LNCaP clone FGC (cell line): ENCODE data around the gene PITX2.

Experiments
- DNase-seq: peaks from one replicate; pipeline ENCODE4 v3.0.0-alpha.2; 2011; ENCODE audit warnings: low read depth
- H3K4me3 ChIP-seq: 2 replicates; pipeline ENCODE4 v1.5.1; 2011; ENCODE audit warnings: mild to moderate bottlenecking, low read depth, low read length, control low read depth
- CTCF ChIP-seq: IDR thresholded peaks from 2 replicates; pipeline ENCODE4 v1.5.1; 2012; ENCODE audit warnings: mild to moderate bottlenecking; ENCODE audit not compliant: control insufficient read depth, insufficient read depth; ENCODE audit errors: extremely low read depth

Gene PITX2

GRCh38 chr4:110643096-110643495 is 20.2 kb upstream of the PITX2 start:
- no peak overlapping the region for H3K4me3 ChIP-seq
- DNase-seq = no peak
- TF ChIP-seq CTCF = no peak

GRCh38 chr4:110641218-110641617 is 18.3 kb upstream of the PITX2 start:
- no peak for TF ChIP-seq CTCF
- H3K4me3 ChIP-seq = no peak overlapping the region
- DNase-seq = no peak

GRCh38 chr4:110640576-110640975 is 17.7 kb upstream of the PITX2 start:
- no peak overlapping the region for H3K4me3 ChIP-seq
- no peak for DNase-seq
- no peak for TF ChIP-seq CTCF

- no peak for TF ChIP-seq CTCF
- no peak overlapping the region for H3K4me3 ChIP-seq
- no peak for DNase-seq
Observed at GRCh38 chr4:110639207-110640090, 16.6 kb upstream of the PITX2 start.

- TF ChIP-seq CTCF = no peak
- DNase-seq = no peak
- no peak overlapping the region for H3K4me3 ChIP-seq
Observed at GRCh38 chr4:110638089-110638746, 15.3 kb upstream of the PITX2 start.

- H3K4me3 ChIP-seq = no peak overlapping the region
- DNase-seq = no peak
- no peak for TF ChIP-seq CTCF
Observed at GRCh38 chr4:110637408-110638088, 14.7 kb upstream of the PITX2 start.
